Panc1 (cell line): Measurements from ENCODE around the gene SMIM20. TPM values are rescaled to one million over a fixed set of nuclear protein-coding genes. Genes with fewer than 3 reads are reported as not detected.

Experiments
- ATAC-seq: fragments of 200-7000 bp; cut with Tn5 transposase; 2 replicates; pipeline ENCODE4 v1.9.1; 2020; ENCODE audit warnings: mild to moderate bottlenecking, moderate library complexity
- BruUV-seq: library from RNA; stranded (reverse); fragments of 400-500 nt; replicated peaks from 2 replicates; lab custom pipeline; 2021; lab: Mats Ljungman, UMichigan
- CTCF ChIA-PET: fragments of 300-600 bp; sonication (Branson Sonifier 250); formaldehyde crosslinking; loops from one replicate; lab custom pipeline; 2022; ENCODE audit warnings: antibody characterized with exemption; lab: Charles Lee
- POLR2A ChIA-PET: fragments of 300-600 bp; sonication (Branson Sonifier 250); formaldehyde crosslinking; loops from one replicate; lab custom pipeline; 2022; ENCODE audit warnings: antibody characterized with exemption; lab: Charles Lee
- DNase-seq: peaks from one replicate; pipeline ENCODE4 v3.0.0-alpha.2; 2010; ENCODE audit warnings: low read depth, low spot score
- H3K27ac ChIP-seq: 2 replicates; pipeline ENCODE4 v1.5.1; 2011; ENCODE audit warnings: mild to moderate bottlenecking, low read length, inconsistent platforms
- H3K27me3 ChIP-seq: fragments of 200-500 bp; sonication (Bioruptor generic); 2 replicates; pipeline ENCODE4 v1.6.0; 2014; ENCODE audit warnings: low read length, inconsistent platforms; ENCODE audit not compliant: control insufficient read depth, insufficient read depth
- H3K36me3 ChIP-seq: fragments of 200-500 bp; sonication (Bioruptor generic); 2 replicates; pipeline ENCODE4 v1.5.1; 2014; ENCODE audit warnings: inconsistent platforms, mild to moderate bottlenecking, low read length, moderate library complexity; ENCODE audit not compliant: control insufficient read depth, insufficient read depth
- H3K4me1 ChIP-seq: 2 replicates; pipeline ENCODE4 v1.5.1; 2011; ENCODE audit warnings: inconsistent platforms, mild to moderate bottlenecking, low read length, moderate library complexity; ENCODE audit not compliant: control insufficient read depth, insufficient read depth
- H3K4me3 ChIP-seq, 2 experiments: 2 replicates each; pipeline ENCODE4 v1.5.1; 2011 to 2012; ENCODE audit warnings: low read depth in 2 of 2, low read length in 2 of 2, mild to moderate bottlenecking in 2 of 2, inconsistent platforms in 1 of 2, moderate library complexity in 1 of 2
- H3K9me3 ChIP-seq: fragments of 200-500 bp; sonication (Bioruptor generic); 2 replicates; pipeline ENCODE4 v1.5.1; 2014; ENCODE audit warnings: low read depth, mild to moderate bottlenecking, inconsistent platforms, low read length, moderate library complexity; ENCODE audit not compliant: control insufficient read depth, insufficient read depth
- POLR2AphosphoS5 ChIP-seq: IDR thresholded peaks from 2 replicates; pipeline ENCODE4 v1.6.1; 2012; ENCODE audit warnings: mild to moderate bottlenecking, low read depth, low read length, moderate library complexity
- SIN3A ChIP-seq: IDR thresholded peaks from 2 replicates; pipeline ENCODE4 v1.6.1; 2012; ENCODE audit warnings: low read depth, mild to moderate bottlenecking, low read length, moderate library complexity, borderline replicate concordance; ENCODE audit not compliant: insufficient read depth
- TCF7L2 ChIP-seq: IDR thresholded peaks from 2 replicates; pipeline ENCODE4 v1.6.1; 2011; ENCODE audit warnings: mild to moderate bottlenecking, low read depth, low read length, inconsistent platforms
- in situ Hi-C: cut with HindIII; loops from 2 replicates; pipeline ENCODE4 v1.10.0; 2016; ENCODE audit warnings: low sequenced_read_pairs, low pct_unique_long_range_greater_than_20kb
- intact Hi-C: fragments of 100-400 bp; cut with micrococcal nuclease; formaldehyde crosslinking; loops from one replicate; pipeline ENCODE4 v1.10.0; 2022; ENCODE audit not compliant: unreplicated experiment
- total RNA-seq: library from RNA; stranded (reverse); gene quantifications from one replicate; pipeline ENCODE4 v1.2.1, GENCODE V29; 2021; ENCODE audit not compliant: unreplicated experiment
- TF ChIP-seq, protein P1 (sequence below): fragments of 450-650 bp; IDR thresholded peaks from 2 replicates; pipeline ENCODE4 v1.5.1; 2017; ENCODE audit warnings: mild to moderate bottlenecking
- TF ChIP-seq, protein P2 (sequence below), 2 experiments: IDR thresholded peaks; 2 replicates each; pipeline ENCODE4 v1.6.1; 2011 to 2012; ENCODE audit warnings: low read depth in 2 of 2, control low read depth in 1 of 2, low read length in 1 of 2, mild to moderate bottlenecking in 1 of 2, moderate library complexity in 1 of 2; ENCODE audit not compliant: insufficient read depth in 1 of 2

Gene SMIM20
- total RNA-seq, 1 experiment from 2014 or later, result 16.5 TPM

DNA sequence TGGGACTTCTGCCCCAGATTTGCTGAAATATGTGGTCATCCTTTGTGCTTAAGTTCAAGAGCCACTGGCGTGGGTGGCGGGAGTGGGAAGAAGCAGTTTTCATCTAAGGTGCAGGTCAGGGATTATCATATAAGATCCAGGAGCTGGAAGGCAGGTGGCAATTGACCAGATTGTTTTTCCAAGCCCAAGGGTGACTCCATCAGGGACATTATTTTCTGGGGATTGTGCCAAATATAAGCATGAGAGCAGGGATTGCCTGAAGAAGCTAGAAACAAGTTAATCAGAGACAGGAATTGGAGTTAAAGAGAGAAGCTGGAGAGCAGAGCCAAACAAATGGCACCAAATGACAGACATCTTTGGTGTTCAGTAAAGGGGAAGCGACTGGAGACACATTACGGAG lies 31.8 kb upstream of the SMIM20 start:
- TF ChIP-seq, protein P1, sequence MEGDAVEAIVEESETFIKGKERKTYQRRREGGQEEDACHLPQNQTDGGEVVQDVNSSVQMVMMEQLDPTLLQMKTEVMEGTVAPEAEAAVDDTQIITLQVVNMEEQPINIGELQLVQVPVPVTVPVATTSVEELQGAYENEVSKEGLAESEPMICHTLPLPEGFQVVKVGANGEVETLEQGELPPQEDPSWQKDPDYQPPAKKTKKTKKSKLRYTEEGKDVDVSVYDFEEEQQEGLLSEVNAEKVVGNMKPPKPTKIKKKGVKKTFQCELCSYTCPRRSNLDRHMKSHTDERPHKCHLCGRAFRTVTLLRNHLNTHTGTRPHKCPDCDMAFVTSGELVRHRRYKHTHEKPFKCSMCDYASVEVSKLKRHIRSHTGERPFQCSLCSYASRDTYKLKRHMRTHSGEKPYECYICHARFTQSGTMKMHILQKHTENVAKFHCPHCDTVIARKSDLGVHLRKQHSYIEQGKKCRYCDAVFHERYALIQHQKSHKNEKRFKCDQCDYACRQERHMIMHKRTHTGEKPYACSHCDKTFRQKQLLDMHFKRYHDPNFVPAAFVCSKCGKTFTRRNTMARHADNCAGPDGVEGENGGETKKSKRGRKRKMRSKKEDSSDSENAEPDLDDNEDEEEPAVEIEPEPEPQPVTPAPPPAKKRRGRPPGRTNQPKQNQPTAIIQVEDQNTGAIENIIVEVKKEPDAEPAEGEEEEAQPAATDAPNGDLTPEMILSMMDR, result no peak
- TF ChIP-seq, protein P2, sequence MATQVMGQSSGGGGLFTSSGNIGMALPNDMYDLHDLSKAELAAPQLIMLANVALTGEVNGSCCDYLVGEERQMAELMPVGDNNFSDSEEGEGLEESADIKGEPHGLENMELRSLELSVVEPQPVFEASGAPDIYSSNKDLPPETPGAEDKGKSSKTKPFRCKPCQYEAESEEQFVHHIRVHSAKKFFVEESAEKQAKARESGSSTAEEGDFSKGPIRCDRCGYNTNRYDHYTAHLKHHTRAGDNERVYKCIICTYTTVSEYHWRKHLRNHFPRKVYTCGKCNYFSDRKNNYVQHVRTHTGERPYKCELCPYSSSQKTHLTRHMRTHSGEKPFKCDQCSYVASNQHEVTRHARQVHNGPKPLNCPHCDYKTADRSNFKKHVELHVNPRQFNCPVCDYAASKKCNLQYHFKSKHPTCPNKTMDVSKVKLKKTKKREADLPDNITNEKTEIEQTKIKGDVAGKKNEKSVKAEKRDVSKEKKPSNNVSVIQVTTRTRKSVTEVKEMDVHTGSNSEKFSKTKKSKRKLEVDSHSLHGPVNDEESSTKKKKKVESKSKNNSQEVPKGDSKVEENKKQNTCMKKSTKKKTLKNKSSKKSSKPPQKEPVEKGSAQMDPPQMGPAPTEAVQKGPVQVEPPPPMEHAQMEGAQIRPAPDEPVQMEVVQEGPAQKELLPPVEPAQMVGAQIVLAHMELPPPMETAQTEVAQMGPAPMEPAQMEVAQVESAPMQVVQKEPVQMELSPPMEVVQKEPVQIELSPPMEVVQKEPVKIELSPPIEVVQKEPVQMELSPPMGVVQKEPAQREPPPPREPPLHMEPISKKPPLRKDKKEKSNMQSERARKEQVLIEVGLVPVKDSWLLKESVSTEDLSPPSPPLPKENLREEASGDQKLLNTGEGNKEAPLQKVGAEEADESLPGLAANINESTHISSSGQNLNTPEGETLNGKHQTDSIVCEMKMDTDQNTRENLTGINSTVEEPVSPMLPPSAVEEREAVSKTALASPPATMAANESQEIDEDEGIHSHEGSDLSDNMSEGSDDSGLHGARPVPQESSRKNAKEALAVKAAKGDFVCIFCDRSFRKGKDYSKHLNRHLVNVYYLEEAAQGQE (IDR thresholded peaks at IDR 0.05; ENCODE audit: insufficient read depth in 1 of 2, low read depth in 2 of 2, low read length in 1 of 2), result no peak
- no peak for TF ChIP-seq SIN3A
- TF ChIP-seq TCF7L2, result no peak
- no peak for TF ChIP-seq POLR2AphosphoS5
- Histone ChIP-seq H3K9me3 (no peaks in the 10 kb centered on the region), H3K36me3 (no peaks in the 10 kb centered on the region), H3K27ac (no peak overlapping the region), H3K27me3 (no peaks in the 10 kb centered on the region), H3K4me1 (no peaks in the 10 kb centered on the region), H3K4me3 (no peak overlapping the region)
- ATAC-seq (no peak), DNase-seq (no peak)
- no TSS peak for BruUV-seq
- in situ Hi-C loops, result no loop called here
- ChIA-PET CTCF (no interaction called here), POLR2A (no interaction called here)
- intact Hi-C loops, result no loop called here

DNA sequence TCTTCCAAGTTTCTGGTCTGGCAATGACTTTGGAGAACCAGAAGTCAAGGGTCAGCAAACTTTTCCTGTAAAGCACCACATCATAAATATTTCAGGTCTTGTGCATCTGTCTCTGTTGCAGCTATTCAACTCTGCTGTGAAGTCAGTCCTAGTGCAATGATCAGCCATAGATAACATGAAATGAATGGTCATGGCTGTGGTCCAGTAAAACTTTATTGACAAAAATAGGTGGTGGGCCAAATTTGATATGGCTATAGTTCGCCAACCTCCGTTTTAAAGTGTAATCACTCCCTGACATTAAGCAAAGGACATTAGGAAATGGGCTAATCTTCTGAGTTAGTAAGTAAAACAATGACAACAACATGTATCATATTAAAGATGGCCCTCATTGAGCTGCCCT lies 30.5 kb upstream of the SMIM20 start:
- ChIA-PET CTCF (interaction anchor here (0.6 kb wide), 1 partner anchor 394 kb away, joined by 5 read pairs; no protein-coding TSS in a partner anchor), POLR2A (no interaction called here)
- intact Hi-C loops (no loop called here), in situ Hi-C loops (no loop called here)
- ATAC-seq (no peak), DNase-seq (no peak)
- TF ChIP-seq SIN3A, result no peak
- TF ChIP-seq TCF7L2, result no peak
- no peak for TF ChIP-seq POLR2AphosphoS5
- TF ChIP-seq, protein P2 (IDR thresholded peaks at IDR 0.05; ENCODE audit: insufficient read depth in 1 of 2, low read depth in 2 of 2, low read length in 1 of 2), result no peak
- TF ChIP-seq, protein P1, result no peak
- no TSS peak for BruUV-seq
- Histone ChIP-seq H3K36me3 (no peaks in the 10 kb centered on the region), H3K27me3 (no peaks in the 10 kb centered on the region), H3K4me1 (no peaks in the 10 kb centered on the region), H3K4me3 (no peak overlapping the region), H3K9me3 (no peaks in the 10 kb centered on the region), H3K27ac (no peak overlapping the region)
